Activated CD8-positive, alpha-beta memory T cell treated with anti-CD3 and anti-CD28 coated beads, Interleukin-2, amount 50 U/mL, for 1 hour (primary cell): ENCODE data around the gene NTF3.

Experiments used
- DNase-seq: peaks from one replicate; pipeline ENCODE4 v3.0.0-alpha.2; 2020; ENCODE audit errors: extremely low read depth

Gene NTF3

DNA sequence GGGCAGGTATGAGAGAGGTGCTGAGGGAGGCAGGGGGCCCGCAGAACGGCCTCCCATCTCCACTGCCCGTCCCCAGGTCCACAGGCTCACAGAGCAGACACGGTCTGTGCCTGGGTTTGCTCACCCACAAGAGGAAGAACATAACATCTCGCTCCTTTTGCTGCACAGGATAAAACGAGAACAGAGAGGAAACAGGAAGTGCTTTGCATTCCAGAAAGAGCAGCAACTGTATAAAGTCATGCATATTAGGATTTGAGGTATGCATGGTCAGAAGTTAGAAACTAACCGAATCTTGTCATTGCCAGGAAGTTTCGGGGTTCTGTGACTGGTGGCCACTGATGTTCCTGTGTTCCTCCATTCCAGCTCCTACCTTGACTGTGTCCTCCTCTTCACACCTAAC lies 25.0 kb downstream of the NTF3 start:
- DNase-seq, result no peak

DNA sequence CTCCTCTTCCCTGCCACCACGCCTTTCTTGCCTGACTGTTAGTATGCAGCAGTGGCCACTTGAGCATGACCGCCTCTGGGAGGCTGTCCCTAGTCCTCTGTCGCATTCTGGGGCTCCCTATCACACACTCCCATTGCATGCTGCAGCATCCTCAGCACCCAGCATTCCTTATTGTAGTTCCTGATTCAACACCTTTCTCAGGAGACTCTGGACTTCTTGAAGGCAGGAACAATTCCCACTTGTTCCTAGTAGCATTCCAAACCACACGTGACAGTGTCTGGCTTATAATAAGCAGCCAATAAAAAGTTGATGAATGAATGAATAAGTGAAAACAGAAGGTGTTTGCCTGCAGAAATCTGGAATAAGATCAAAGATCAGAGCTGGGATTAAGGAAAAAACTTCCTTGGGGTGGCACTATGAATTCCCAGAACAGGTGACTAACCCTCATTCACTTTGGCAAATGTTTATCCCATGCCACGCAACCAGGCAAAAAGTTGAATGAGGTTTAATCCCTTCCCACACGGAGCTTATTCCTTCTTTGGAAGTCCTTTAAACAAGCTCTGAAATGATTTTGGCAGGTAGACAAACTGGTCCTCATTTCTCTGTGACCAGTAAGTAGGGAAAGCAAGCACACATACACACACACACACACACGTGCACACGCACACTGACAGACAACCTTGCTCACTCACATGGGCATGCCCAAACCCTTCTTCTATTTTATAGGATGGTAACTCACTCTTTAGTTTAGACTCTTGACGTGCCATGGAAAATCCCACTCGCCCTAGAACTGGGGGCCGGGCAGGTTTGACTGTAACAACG lies 26.5 kb downstream of the NTF3 start:
- no peak for DNase-seq

DNA sequence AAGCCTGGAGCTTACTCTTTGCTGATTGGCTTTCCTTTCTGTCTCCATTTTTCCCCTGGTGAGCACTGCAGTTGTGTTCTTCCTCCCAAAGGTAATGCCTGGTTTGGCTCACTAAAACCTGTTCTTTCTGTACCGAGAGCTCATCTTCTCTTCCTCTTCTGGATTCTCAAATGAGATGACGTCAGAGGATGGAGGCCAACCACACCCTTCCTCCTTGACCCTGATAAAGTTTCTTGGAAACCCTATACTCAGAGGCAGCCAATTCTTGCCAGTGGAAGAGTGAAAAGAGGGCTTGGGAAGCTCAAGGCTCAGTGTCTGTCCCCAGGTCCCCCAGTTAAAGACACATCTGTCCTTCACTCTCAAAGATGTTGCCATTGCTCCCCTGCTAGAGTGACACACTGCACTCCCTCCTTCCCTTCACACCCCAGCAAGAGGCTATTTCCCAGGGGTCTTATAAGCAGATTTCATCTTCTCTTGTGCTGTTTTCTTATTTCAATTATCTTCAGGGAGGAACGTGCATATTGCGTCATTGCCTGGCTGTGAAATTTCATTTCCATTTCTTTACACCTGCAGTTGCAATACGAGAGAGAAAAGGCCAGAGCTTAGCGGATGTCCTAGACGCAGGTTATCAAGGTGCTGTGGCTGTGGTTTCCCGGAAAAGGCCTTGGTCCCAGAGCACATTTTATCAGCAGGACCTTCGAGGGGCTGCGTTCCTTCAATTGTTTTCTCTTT lies 27.3 kb downstream of the NTF3 start:
- DNase-seq, result no peak

DNA sequence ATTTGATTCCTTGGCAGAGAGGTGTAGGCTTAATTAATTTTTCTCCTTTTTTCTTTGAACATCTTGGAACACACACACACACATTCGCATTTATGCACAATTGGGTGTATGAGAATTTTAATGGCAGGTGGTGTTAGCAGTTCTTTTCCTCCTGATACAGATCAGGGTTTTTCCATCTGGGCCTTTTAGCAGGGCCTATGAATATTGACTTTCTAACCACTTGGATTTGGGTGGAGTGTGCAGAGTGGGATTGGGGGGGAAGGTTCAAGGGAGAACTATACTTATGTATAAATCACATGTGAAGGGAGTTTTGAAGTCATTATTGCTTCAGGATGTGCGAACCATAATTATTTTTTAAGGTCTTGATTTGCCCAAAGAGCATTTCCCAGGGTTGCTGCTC lies 28.9 kb downstream of the NTF3 start:
- no peak for DNase-seq

DNA sequence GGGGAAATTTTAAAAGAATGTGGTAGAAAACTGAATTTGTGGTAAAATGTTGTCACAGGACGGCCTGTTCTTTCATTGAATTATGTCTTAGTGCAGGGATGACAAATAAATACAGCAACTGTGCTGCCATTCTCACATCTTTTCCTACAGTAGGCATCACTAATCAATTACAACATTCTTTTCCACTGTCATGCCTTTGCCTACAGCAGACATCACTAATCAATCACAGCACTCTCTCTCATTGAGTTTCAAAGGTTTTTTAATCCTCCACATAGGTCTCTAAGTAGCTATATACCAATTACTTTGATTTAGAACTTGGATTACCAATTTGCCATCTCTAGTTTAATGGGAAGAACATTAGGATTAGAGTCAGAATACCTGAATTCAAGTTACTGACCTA lies 30.1 kb downstream of the NTF3 start:
- DNase-seq, result no peak

DNA sequence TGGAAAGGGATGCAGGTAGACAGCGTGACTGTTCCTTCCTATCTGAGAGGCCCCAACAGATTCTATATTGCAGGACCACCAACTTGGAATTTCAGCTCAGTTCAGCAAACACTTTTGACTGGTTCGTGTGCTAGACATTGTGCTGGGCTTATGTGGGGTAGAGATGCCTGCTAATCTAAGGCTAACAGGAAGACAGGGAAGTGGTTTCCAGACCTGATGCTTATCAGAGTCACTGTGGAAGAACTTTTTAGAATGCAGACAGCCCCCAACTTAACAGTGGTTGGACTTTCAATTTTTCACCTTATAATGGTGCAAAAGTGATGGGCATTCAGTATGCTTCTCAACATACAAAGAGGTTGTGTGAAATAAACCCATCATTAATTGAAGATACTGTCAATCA lies 32.2 kb downstream of the NTF3 start:
- no peak for DNase-seq

DNA sequence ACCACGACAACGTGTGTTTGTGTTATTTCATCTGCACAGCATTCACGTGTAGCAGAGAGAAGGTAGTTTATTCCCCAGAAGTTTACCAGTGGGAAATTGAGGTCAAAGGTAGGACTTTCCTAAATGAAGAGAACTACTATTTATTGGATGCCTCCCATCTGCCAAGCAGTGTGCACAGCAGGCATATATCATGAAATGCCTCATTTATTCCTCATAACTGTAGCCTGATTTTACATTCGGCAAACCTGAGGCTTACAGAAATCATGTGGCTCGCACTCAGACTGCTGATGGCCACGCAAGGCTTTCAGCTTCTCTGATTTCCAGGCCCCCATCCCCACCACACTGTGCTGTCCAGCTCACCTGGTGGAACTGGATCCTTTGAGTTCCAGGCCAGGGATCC lies 33.5 kb downstream of the NTF3 start:
- no peak for DNase-seq

DNA sequence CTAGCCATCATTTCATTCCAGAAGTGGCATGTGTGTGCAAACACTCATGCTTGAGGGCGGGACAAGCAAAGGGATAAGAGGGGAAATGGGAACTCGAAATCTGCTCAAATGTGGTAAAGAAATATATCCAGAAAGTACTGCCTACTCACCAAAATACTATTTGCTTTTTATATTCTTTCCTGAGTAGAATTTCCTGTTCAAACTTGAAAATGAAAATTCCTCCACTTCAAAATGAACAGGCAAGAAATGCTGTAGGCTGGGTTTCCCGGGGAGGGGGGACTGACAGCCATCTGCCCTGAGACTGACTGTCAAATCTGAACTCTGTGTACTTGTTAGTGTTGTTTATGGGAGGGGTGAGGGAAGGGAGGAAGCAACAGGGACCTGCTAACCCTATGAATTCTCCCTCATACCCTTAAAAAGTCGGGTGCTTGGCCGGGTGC lies 34.6 kb downstream of the NTF3 start:
- DNase-seq, result no peak

DNA sequence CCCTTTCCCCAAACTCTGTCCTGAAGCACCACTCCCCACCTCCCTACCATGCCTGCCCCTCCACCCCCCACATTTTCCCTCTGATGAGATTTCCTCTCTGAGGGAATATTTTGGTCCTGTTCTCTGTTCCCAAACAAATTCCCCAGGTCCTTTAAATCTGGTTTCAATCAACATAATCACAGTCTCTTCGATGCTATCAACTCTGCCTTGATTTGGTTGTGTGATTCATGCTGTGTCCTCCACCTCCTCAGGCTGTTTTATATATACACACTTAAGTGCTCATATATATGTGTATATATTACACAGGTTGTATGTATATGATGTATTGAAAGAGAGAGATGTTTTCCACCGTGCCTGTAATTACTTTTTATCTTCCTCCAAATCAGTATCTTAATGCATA lies 36.0 kb downstream of the NTF3 start:
- no peak for DNase-seq

DNA sequence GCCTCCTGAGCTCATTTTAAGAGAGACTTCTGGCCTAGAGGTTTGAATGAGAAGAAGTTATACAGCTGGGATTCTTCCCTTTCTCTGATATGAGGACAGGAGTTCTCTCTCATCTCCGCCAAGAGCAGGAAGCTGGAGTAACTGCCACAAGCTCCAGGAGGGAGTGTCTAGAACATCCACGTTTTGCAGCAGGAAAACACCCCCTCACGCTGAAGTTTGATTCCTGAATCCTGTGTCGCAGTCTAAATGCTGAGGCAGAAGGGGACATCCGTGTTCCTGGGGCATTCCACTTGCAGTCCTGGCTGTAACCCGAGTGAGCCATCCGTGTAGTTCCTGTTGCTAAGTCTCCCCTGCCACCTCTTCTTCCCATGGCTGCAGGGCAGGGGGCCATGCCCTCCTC lies 38.3 kb downstream of the NTF3 start:
- no peak for DNase-seq

DNA sequence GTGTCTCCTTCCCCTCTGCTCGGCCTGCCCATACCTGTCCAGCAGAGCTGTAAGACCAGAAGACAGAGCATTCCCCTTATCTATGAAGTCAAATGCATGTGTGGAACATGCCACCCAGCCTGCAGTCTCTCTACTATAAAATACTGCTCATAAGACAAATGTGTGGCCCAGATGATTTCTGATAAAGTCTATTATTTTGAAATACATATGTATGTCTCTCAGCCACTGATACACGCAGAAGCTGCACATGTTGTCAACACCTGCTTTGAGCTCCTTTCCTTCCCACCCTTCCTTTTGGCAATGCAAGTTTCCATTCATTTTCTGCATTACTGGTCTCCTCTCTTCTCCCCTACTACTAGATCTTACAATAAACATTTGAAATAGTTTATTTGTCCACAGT lies 38.8 kb downstream of the NTF3 start:
- DNase-seq, result no peak

DNA sequence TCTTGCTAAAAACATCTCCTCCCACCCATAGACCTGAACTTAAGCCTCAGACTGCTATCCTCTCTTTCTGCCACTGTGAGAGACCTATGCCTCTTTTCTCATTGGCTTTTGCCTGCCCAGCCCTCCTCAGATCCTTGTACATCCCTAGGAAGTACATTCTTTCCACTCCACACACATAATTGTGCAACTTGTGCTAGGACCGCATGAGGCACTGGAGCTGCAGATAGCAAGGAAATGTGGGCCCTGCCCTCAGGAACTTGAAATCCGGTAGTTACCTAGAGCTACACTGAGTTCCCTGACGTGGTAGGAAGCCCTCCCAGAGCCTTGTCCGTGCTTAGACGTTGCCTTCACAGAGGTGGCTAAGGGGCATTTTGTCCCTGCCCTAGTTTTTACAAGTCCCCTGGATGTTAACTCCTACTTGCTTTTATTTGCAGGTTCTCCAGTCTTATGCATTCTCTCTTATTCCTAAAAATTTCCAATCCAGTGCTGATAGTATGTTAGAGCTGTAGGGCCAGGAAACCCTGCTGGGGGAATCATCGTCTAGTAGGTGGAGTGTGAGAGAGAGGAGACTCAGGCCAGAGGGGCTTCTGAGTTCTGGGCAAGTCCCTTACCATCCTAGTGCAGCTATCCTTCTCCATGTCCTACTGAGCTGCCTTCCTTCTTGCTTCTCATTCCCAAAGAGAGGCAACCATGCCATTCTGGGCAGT lies 41.3 kb downstream of the NTF3 start:
- no peak for DNase-seq

DNA sequence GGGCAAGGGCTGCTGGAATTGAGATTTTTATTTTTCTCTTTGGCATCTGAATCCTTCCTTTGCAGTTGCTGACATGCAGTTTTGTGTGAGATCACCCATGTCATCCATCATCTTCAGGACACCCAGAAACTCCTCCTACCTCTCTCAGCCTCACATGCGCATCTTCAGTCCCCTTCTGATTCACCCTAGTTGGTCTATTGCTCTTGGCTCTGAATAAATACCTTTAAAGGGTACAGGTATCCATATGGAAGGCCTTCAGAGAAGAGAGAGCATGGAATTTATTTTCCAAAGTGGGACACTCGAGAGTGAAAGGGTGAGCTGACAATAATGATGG lies 41.8 kb downstream of the NTF3 start:
- DNase-seq, result no peak

DNA sequence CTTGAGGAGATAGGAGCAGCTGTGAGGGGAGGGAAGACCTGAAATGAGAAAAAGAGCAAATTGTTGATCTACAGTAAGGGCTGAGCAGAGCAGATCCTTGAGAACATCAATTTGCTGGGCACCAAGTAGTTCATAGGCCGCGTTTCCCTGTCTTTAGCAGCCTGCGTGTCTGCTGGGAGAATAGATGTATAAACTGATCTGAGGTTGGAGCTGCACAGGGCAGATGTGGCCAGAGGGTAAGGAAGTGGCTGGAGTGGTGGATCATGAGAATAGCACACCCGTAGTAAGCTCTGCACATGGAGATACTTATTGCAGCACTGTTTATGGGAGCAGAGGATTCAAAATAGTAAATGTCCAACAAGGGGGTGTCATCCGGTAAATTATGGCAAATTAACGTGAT lies 44.4 kb downstream of the NTF3 start:
- no peak for DNase-seq

DNA sequence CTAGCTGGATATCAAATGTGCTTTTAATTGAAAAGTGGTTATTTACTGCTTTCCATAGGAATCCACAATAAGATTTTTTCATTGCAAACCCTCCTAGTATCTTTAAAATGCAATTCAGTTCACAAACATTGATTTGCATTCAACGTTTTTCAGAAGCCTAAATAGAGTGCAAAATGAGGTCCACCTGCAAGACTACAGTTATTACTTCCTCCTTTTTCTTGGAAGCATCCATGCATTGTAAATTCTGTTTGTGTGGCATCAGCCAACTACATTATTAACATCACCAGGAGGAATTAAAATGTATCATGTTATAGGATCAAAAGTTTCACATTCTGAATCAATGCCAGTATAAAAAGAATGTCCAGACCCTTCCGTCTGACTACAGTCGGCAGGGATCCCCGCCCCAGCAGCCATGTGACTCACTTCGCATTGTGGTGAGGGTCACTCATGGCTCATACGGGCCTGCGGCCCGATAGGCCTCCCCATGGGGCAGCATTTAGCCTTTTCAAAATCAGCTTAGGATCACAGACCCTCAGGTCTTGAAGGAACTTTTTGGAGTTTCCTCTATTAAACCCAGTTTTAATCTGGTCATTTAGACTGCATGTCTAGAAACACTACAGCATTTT lies 46.3 kb downstream of the NTF3 start:
- no peak for DNase-seq

DNA sequence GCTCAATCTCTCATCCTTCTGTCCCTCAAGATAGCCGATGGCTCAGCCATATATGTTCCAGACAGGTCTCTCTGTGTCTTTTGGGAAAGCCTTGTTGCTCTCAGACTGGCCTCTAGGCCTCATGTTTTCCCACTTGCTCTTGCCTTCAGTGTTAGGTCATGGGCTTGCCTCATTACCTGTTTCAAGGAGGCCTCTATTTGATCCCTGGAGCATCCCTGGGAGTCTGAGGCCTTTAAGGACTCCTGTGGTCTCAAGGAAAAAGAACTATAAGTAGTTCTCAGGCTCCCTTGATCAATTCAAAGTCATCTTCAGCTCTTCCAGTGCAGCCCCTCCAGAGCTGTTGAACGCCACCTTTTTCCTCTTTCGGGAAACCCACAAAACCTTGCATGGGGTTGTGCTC lies 47.9 kb downstream of the NTF3 start:
- no peak for DNase-seq

DNA sequence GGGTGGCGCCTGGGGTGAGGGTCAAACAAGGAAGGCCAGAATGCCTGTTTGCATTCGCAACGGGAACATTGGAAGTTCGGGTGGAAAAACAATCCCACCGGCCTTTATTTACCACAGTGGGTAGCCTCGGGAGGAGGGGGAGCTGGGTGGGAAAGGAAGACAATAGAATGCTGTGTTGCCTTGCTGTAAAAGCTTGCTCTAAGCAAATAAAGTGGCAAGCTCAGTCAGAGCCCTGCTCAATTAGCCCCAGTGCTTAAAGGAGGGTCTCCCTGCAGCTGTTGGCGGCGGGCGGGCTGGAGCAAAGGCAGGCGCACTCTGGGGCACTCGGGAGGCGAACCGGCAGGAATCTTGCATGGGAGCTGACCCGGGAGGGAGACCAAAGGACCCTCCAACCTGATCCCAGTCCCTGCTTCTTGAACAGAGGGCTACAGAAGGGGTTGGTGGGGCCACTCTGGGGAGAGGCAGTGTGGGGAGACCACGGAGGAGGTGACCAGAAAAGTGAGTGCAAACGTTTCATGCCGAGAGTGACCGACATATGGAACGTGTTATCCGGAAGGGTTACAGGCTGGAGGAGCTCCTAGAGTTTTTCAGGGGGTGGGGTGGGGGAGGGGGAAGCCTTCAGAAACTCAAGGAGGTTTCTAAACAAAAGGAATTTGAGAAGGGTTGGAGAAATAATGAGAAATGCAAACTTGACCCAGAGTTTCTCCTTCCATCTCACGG lies 48.5 kb downstream of the NTF3 start:
- no peak for DNase-seq

DNA sequence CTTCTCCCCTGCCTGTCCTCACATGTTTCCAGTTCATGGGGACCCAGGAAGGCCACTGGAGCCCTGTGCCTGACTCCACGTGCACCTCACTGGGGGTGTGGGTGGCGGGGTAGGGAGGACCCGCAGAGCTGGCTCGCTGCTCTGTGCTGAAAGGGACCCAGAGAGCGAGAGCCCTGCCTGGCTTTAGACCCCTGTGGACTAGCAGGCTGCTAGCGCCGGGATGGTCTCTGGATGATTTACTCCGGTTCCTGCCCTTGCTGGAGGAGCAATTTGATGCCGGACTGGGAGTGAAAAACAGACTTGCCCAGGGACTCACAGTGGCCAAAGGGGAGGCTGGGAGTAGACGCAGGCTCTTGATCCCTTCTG lies 49.0 kb downstream of the NTF3 start:
- no peak for DNase-seq

DNA sequence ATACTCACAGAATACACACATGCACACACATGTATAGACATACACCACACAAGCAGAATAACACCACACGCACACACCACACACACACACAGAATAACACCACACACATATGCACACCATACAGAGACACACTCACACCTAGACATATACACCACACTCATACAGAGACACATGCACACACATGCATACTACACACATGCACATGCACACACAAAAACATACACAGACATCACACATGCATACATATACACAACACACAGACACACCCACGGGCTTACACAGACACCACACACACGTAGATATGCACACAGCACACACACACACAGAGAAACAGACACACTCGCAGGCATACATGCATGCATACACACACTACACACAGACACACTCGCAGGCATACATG lies 49.7 kb downstream of the NTF3 start:
- DNase-seq, result no peak

DNA sequence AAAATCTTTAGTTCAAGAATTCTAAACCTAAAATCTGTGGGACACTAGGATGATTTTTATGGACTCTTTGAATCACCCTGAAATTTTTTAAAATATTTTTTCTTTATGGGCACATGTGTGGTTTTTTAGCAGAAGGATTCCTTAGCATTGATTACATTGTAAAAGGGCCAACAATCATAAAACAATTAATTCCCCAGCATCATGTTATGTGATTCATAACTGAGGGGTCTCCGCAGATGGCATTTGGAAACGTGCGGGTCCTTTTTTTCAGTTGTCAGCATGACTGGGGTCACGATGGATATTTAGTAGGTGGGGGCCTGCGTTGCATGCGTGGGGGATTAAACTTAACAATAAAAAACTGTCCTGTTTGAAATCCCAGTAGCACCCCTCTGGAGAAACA lies 52.5 kb downstream of the NTF3 start:
- no peak for DNase-seq

DNA sequence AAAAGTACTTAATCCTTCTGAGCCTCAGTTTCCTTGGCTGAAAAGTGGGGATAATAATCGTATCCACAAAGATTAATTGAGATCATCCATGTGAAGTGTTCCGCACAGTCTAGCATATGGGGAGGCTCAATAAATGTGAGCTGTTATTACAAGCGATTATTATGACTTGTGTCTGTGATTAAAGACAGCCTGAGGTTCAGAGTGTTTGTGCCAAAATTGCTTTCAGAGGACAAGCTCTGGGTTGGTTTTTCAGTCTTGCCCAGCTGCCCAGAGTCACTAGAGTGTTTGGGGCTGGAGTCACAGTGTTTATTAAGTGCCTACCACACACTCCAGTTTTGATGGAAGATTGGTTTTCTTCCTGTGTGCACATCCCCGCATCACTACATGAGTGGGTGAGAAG lies 53.5 kb downstream of the NTF3 start:
- no peak for DNase-seq

DNA sequence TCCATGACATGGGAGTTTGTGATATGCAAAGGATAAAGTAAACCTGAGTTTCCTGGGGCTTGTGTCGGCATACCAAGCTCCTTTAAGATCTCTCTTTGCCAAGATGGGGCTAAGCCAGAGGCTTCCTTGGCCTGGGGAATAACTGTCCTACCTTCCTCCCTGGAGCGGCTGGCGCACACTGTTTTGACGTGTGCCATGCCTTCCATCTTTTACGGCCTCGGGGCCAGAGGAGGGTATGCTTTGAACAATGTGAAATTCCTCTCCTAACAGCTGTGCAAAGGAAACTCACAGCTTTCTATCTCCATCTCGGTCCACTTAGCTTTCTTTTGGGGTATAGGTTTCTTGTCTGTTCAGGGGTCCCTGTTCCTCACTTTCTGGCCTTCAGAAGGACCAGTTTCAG lies 55.2 kb downstream of the NTF3 start:
- DNase-seq, result no peak
